Motor neuron (in vitro differentiated cells): ENCODE data around the gene FAM222A. TPM values are rescaled to one million over a fixed set of nuclear protein-coding genes. Genes with fewer than 3 reads are reported as not detected.

Experiments
- ATAC-seq, 8 experiments: fragments of 200-7000 bp; cut with Tn5 transposase; replicated peaks in 6 of 8; 2 replicates each; pipeline ENCODE4 v1.8.0; 2021; ENCODE audit warnings: mild to moderate bottlenecking in 8 of 8, moderate library complexity in 8 of 8
- H3K27ac ChIP-seq, 2 donors: fragments of 250-450 bp; sonication (Bioruptor Pico); 2 replicates each; pipeline ENCODE4 v1.9.0; 2021; ENCODE audit warnings: antibody characterized with exemption in 2 of 2, mild to moderate bottlenecking in 2 of 2, moderate library complexity in 1 of 2
- H3K4me1 ChIP-seq, 2 donors: fragments of 250-450 bp; sonication (Bioruptor Pico); replicated peaks in 1 of 2; 2 replicates each; pipeline ENCODE4 v1.6.1; 2021; ENCODE audit warnings: antibody characterized with exemption in 2 of 2, mild to moderate bottlenecking in 2 of 2, moderate library complexity in 1 of 2
- H3K4me3 ChIP-seq, 5 donors: fragments of 250-450 bp; sonication (Bioruptor Pico); 2 replicates each; pipeline ENCODE4 v1.9.0; 2021; ENCODE audit warnings: antibody characterized with exemption in 5 of 5, mild to moderate bottlenecking in 5 of 5, moderate library complexity in 4 of 5
- WGBS, 10 experiments: fragments of 450-650 bp; shearing (Covaris generic); methylation state at CpG; one replicate each; pipeline ENCODE4 v1.0.0; 2022; 5-methylcytosine and 5-hydroxymethylcytosine counted together
- in situ Hi-C, 9 experiments: fragments of 400-800 bp; cut with MboI; loops; one replicate each; pipeline ENCODE4 v1.15.0; 2021; ENCODE audit warnings: low sequenced_read_pairs in 9 of 9, low pct_unique_long_range_greater_than_20kb in 2 of 9; ENCODE audit not compliant: unreplicated experiment in 9 of 9
- total RNA-seq, 8 experiments: library from RNA; unstranded; fragments of 300-600 nt; gene quantifications; 2 replicates each; pipeline versions ENCODE4 v1.2.3 to v1.2.4, GENCODE V29; 2022

The FAM222A gene
- total RNA-seq, 8 experiments from 2014 or later = 0.73 to 17.8 (median 8.1) TPM

- peak; percentile 55 to 94 (median 80) for ATAC-seq
- Histone ChIP-seq H3K4me1 (no peaks in the 10 kb centered on the region), H3K27ac (no peak overlapping the region), H3K4me3 (no peak overlapping the region)
- WGBS, 10 experiments = 17 to 83% (median 54%) methylated on average over 2 to 6 of the region's 12 CpGs; no CpG with 5 or more reads in 3 of the 10 experiments
- in situ Hi-C loops = no loop called here
Measured at GRCh38 chr12:109804820-109805761, 91.5 kb downstream of the FAM222A start.

- ATAC-seq = no peak
- 83 to 100% (median 98%) methylated on average over 2 of the region's 12 CpGs; no CpG with 5 or more reads in 6 of the 10 experiments for WGBS, 10 experiments
- H3K27ac ChIP-seq = no peak overlapping the region
- peaks cover 0 to 5% of the 10 kb centered on the region in 2 donors for H3K4me1 ChIP-seq
- in situ Hi-C loops = no loop called here
- H3K4me3 ChIP-seq = no peak overlapping the region
Measured at GRCh38 chr12:109807954-109808643, 94.5 kb downstream of the FAM222A start.

- WGBS, 10 experiments = 50 to 100% (median 81%) methylated on average over 1 to 4 of the region's 4 CpGs; no CpG with 5 or more reads in 6 of the 10 experiments
Measured at GRCh38 chr12:109808876-109809646, 95.4 kb downstream of the FAM222A start.

GRCh38 chr12:109810954-109811623, 97.5 kb downstream of the FAM222A start:
- WGBS, 10 experiments = 70 to 100% (median 92%) methylated on average over 1 to 8 of the region's 10 CpGs; no CpG with 5 or more reads in 1 of the 10 experiments
- H3K4me1 ChIP-seq = peaks cover 0 to 5% of the 10 kb centered on the region in 2 donors
- ATAC-seq = no peak
- H3K4me3 ChIP-seq = no peak overlapping the region
- in situ Hi-C loops = no loop called here
- H3K27ac ChIP-seq = no peak overlapping the region

More at GRCh38 chr12:109808876-109809646, 95.4 kb downstream of the FAM222A start:
- Histone ChIP-seq H3K27ac (no peak overlapping the region), H3K4me1 (peaks cover 0 to 5% of the 10 kb centered on the region in 2 donors), H3K4me3 (no peak overlapping the region)
- ATAC-seq = no peak
- in situ Hi-C loops = no loop called here

- 51 to 74% (median 68%) methylated on average over 2 to 5 of the region's 5 CpGs; no CpG with 5 or more reads in 5 of the 10 experiments for WGBS, 10 experiments
- in situ Hi-C loops = no loop called here
- Histone ChIP-seq H3K4me1 (peaks cover 0 to 5% of the 10 kb centered on the region in 2 donors), H3K4me3 (no peak overlapping the region), H3K27ac (no peak overlapping the region)
- peak in 1 of 8 experiments; percentile 39 for ATAC-seq
Measured at GRCh38 chr12:109811624-109811995, 98.0 kb downstream of the FAM222A start.

GRCh38 chr12:109813810-109814416, 100.3 kb downstream of the FAM222A start:
- peaks cover 0 to 5% of the 10 kb centered on the region in 2 donors for H3K4me1 ChIP-seq
- WGBS, 10 experiments = 68 to 94% (median 85%) methylated on average over 1 to 6 of the region's 6 CpGs

GRCh38 chr12:109814600-109815150, 101.0 kb downstream of the FAM222A start:
- H3K4me1 ChIP-seq = peaks cover 0 to 5% of the 10 kb centered on the region in 2 donors
- ATAC-seq = no peak
- in situ Hi-C loops = no loop called here
- WGBS, 10 experiments = 20 to 89% methylated on average over 1 to 3 of the region's 20 CpGs; no CpG with 5 or more reads in 8 of the 10 experiments
- H3K4me3 ChIP-seq = no peak overlapping the region
- H3K27ac ChIP-seq = no peak overlapping the region

More at GRCh38 chr12:109813810-109814416, 100.3 kb downstream of the FAM222A start:
- in situ Hi-C loops = no loop called here
- ATAC-seq = no peak
- Histone ChIP-seq H3K27ac (no peak overlapping the region), H3K4me3 (no peak overlapping the region)

- Histone ChIP-seq H3K27ac (no peak overlapping the region), H3K4me1 (peaks cover 0 to 5% of the 10 kb centered on the region in 2 donors), H3K4me3 (no peak overlapping the region)
- in situ Hi-C loops = no loop called here
- no peak for ATAC-seq
- WGBS, 10 experiments = 40 to 87% (median 62%) methylated on average over 1 to 4 of the region's 4 CpGs; no CpG with 5 or more reads in 6 of the 10 experiments
Measured at GRCh38 chr12:109815225-109815624, 101.6 kb downstream of the FAM222A start.

- ATAC-seq = no peak
- Histone ChIP-seq H3K27ac (no peak overlapping the region), H3K4me3 (no peak overlapping the region), H3K4me1 (peaks cover 0 to 5% of the 10 kb centered on the region in 2 donors)
- 53 to 100% (median 83%) methylated on average over 1 to 5 of the region's 10 CpGs; no CpG with 5 or more reads in 3 of the 10 experiments for WGBS, 10 experiments
- in situ Hi-C loops = no loop called here
Measured at GRCh38 chr12:109815757-109816617, 102.4 kb downstream of the FAM222A start.

GRCh38 chr12:109816870-109817269, 103.2 kb downstream of the FAM222A start:
- Histone ChIP-seq H3K4me1 (no peaks in the 10 kb centered on the region), H3K4me3 (no peak overlapping the region), H3K27ac (no peak overlapping the region)
- no peak for ATAC-seq
- in situ Hi-C loops = no loop called here
- 40 to 100% (median 88%) methylated on average over 1 to 3 of the region's 7 CpGs; no CpG with 5 or more reads in 5 of the 10 experiments for WGBS, 10 experiments
